Skeletal muscle tissue (tissue), 4 donors: Measurements from ENCODE around the gene PARD6G. TPM values are rescaled to one million over a fixed set of nuclear protein-coding genes. Genes with fewer than 3 reads are reported as not detected.

Experiments used
- H3K27ac ChIP-seq: one replicate; pipeline ENCODE4 v1.7.0; 2013; ENCODE audit warnings: mild to moderate bottlenecking, low read depth, low read length, inconsistent platforms
- H3K27me3 ChIP-seq, 3 donors: one replicate each; pipeline ENCODE4 v1.7.0; 2013; ENCODE audit warnings: low read length in 3 of 3; ENCODE audit not compliant: control insufficient read depth in 3 of 3, insufficient read depth in 3 of 3
- H3K36me3 ChIP-seq, 3 donors: one replicate each; pipeline ENCODE4 v1.7.0; 2013; ENCODE audit warnings: low read length in 3 of 3; ENCODE audit not compliant: control insufficient read depth in 3 of 3, insufficient read depth in 3 of 3
- H3K4me1 ChIP-seq, 3 donors: one replicate each; pipeline ENCODE4 v1.7.0; 2013; ENCODE audit warnings: low read length in 3 of 3, mild to moderate bottlenecking in 3 of 3; ENCODE audit not compliant: control insufficient read depth in 3 of 3, insufficient read depth in 3 of 3
- H3K4me3 ChIP-seq, 3 donors: one replicate each; pipeline ENCODE4 v1.7.0; 2013; ENCODE audit warnings: low read length in 3 of 3
- H3K9ac ChIP-seq, 3 donors: one replicate each; pipeline ENCODE4 v1.7.0; 2013; ENCODE audit warnings: low read length in 3 of 3, mild to moderate bottlenecking in 3 of 3, moderate library complexity in 2 of 3, low read depth in 1 of 3
- H3K9me3 ChIP-seq, 3 donors: one replicate each; pipeline ENCODE4 v1.7.0; 2013; ENCODE audit warnings: low read length in 3 of 3; ENCODE audit not compliant: control insufficient read depth in 3 of 3
- total RNA-seq: library from RNA; depleted of rRNA; stranded (reverse); fragments of >200 nt; gene quantifications from one replicate; pipeline ENCODE4 v1.2.3, GENCODE V29; 2014
- donor health status: Osteomylitis.

The PARD6G gene
- total RNA-seq, 1 donor from 2014 or later: 3.7 TPM

DNA sequence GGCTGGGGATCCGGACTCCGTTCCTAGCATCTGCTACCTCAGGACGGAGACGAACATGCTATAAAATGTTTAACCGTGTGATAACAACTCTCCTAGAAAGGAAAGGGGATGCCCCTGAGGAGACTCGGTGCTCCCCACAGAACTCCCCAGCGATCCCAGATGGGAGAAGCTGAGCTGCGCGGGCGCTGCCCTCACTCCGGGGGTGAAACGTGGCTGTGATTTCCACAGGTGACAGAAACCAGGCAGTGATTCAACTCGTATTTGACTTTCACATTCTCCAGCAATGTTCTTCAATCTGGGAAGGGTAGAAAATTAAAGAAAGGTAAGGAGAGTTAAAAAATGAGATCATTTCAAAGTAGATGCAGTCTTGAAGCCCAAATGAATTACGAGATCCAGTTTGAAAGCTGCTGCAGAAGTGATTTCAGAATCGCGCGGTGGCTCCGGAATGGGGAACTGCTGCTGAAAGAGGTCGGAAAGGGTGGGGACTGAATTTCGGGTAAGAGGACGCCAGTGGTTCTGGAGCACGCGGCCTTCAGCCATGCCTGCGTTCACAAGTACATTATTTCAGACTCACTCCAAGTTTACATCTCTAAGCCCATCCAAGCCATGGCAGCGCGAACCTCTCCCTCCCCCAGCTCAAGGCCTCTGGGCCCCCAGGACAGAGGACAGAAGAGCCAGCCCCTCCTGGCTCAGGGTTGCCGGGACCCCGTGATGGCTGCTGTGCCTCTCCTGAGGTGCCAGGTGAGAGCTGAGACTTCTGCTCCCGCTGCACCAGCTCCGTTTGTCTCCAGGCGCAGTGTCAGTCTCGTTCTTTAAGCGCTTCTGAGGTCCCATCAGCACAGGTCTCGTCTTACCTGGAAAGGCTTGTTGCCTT is 98.8 kb downstream of the PARD6G start:
- Histone ChIP-seq H3K27ac (no peak overlapping the region), H3K9me3 (no peaks in the 10 kb centered on the region), H3K27me3 (no peaks in the 10 kb centered on the region), H3K4me1 (peaks cover 10 to 16% (median 11%) of the 10 kb centered on the region in 3 donors), H3K4me3 (peak overlapping the region; percentile 74 to 92 (median 85)), H3K36me3 (no peaks in the 10 kb centered on the region), H3K9ac (peak overlapping the region; percentile 57 to 72 (median 63))

- Histone ChIP-seq H3K4me3 (peak overlapping the region; percentile 74 to 92 (median 85)), H3K9me3 (no peaks in the 10 kb centered on the region), H3K4me1 (peaks cover 10 to 16% (median 11%) of the 10 kb centered on the region in 3 donors), H3K36me3 (no peaks in the 10 kb centered on the region), H3K9ac (peak overlapping the region; percentile 57 to 72 (median 65)), H3K27me3 (no peaks in the 10 kb centered on the region), H3K27ac (no peak overlapping the region)
Observed at GRCh38 chr18:80147418-80148325, 99.6 kb downstream of the PARD6G start.

- no peaks in the 10 kb centered on the region for H3K36me3 ChIP-seq
- H3K27ac ChIP-seq: no peak overlapping the region
- peak overlapping the region; percentile 57 to 72 (median 65) for H3K9ac ChIP-seq
- H3K9me3 ChIP-seq: no peaks in the 10 kb centered on the region
- peak overlapping the region; percentile 74 to 92 (median 85) for H3K4me3 ChIP-seq
- no peaks in the 10 kb centered on the region for H3K27me3 ChIP-seq
- H3K4me1 ChIP-seq: peaks cover 10 to 16% (median 11%) of the 10 kb centered on the region in 3 donors
Observed at GRCh38 chr18:80147037-80147417, 100.3 kb downstream of the PARD6G start.

- H3K27ac ChIP-seq: no peak overlapping the region
- peaks cover 0 to 3% (median 0%) of the 10 kb centered on the region in 3 donors for H3K36me3 ChIP-seq
- no peaks in the 10 kb centered on the region for H3K9me3 ChIP-seq
- H3K4me1 ChIP-seq: peaks cover 10 to 16% (median 11%) of the 10 kb centered on the region in 3 donors
- no peak overlapping the region for H3K4me3 ChIP-seq
- H3K9ac ChIP-seq: no peak overlapping the region
- no peaks in the 10 kb centered on the region for H3K27me3 ChIP-seq
Observed at GRCh38 chr18:80145196-80145804, 102.0 kb downstream of the PARD6G start.

- H3K27ac ChIP-seq: no peak overlapping the region
- H3K27me3 ChIP-seq: no peaks in the 10 kb centered on the region
- H3K36me3 ChIP-seq: peaks cover 3 to 8% (median 6%) of the 10 kb centered on the region in 3 donors
- no peaks in the 10 kb centered on the region for H3K9me3 ChIP-seq
- peaks cover 8 to 14% (median 11%) of the 10 kb centered on the region in 3 donors for H3K4me1 ChIP-seq
- H3K9ac ChIP-seq: no peak overlapping the region
- H3K4me3 ChIP-seq: no peak overlapping the region
Observed at GRCh38 chr18:80143881-80144280, 103.4 kb downstream of the PARD6G start.

DNA sequence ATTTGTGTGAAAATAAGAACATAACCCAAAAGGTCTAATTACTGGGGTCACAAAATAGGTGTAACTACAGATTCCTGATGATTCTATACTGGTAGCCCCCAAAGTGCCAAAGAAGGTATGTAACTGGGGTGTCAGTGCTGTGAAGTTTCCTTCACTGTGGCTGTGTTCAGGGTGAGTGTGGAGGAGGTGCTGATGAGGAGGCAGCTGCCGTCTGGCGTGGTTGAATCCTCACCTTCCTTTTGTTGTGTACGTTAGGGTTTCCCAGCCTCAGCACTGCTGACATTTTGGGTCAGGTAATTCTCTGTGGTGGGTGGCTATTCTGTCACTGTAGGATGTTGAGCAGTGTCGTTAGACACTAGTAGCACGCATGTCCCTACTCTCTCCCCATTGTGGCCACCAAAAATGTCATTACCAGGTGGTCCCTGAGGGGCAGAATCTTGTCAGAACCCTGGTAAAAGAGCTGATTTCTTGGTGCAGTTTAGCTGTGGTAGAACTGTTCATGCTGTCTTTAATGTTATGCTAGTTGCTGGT is 106.8 kb downstream of the PARD6G start:
- H3K36me3 ChIP-seq: peaks cover 24 to 27% (median 24%) of the 10 kb centered on the region in 3 donors

GRCh38 chr18:80137976-80138375 is 109.3 kb downstream of the PARD6G start:
- peaks cover 24 to 36% (median 34%) of the 10 kb centered on the region in 3 donors for H3K36me3 ChIP-seq
- H3K4me3 ChIP-seq: no peak overlapping the region
- H3K9me3 ChIP-seq: no peaks in the 10 kb centered on the region
- H3K4me1 ChIP-seq: no peaks in the 10 kb centered on the region
- no peak overlapping the region for H3K9ac ChIP-seq
- no peak overlapping the region for H3K27ac ChIP-seq
- no peaks in the 10 kb centered on the region for H3K27me3 ChIP-seq

More for the DNA sequence above, 106.8 kb downstream of the PARD6G start:
- H3K27ac ChIP-seq: no peak overlapping the region
- no peaks in the 10 kb centered on the region for H3K4me1 ChIP-seq
- no peaks in the 10 kb centered on the region for H3K9me3 ChIP-seq
- H3K9ac ChIP-seq: no peak overlapping the region
- H3K27me3 ChIP-seq: no peaks in the 10 kb centered on the region
- H3K4me3 ChIP-seq: no peak overlapping the region

GRCh38 chr18:80137137-80137536 is 110.2 kb downstream of the PARD6G start:
- H3K4me3 ChIP-seq: no peak overlapping the region
- no peak overlapping the region for H3K27ac ChIP-seq
- no peaks in the 10 kb centered on the region for H3K27me3 ChIP-seq
- H3K4me1 ChIP-seq: no peaks in the 10 kb centered on the region
- no peak overlapping the region for H3K9ac ChIP-seq
- no peaks in the 10 kb centered on the region for H3K9me3 ChIP-seq
- H3K36me3 ChIP-seq: peaks cover 24 to 36% (median 34%) of the 10 kb centered on the region in 3 donors

- no peaks in the 10 kb centered on the region for H3K4me1 ChIP-seq
- H3K27me3 ChIP-seq: no peaks in the 10 kb centered on the region
- H3K27ac ChIP-seq: no peak overlapping the region
- H3K9ac ChIP-seq: no peak overlapping the region
- H3K4me3 ChIP-seq: no peak overlapping the region
- no peaks in the 10 kb centered on the region for H3K9me3 ChIP-seq
- peaks cover 24 to 36% (median 34%) of the 10 kb centered on the region in 3 donors for H3K36me3 ChIP-seq
Observed at GRCh38 chr18:80136679-80137078, 110.6 kb downstream of the PARD6G start.
